HepG2 (cell line): Measurements from ENCODE around the gene RARA. TPM values are rescaled to one million over a fixed set of nuclear protein-coding genes. Genes with fewer than 3 reads are reported as not detected.

Experiments
- BCL6 ChIP-seq: IDR thresholded peaks from 2 replicates; pipeline ENCODE4 v1.6.1; 2016; ENCODE audit warnings: missing genetic modification reagents, missing compliant biosample characterization
- GABPA ChIP-seq, 2 experiments: IDR thresholded peaks; 2 replicates each; pipeline ENCODE4 v1.6.1; 2011 to 2016; ENCODE audit warnings: low read depth in 2 of 2, low read length in 1 of 2, missing biosample characterization in 1 of 2, missing genetic modification characterization in 1 of 2
- RFX1 ChIP-seq: fragments of 450-650 bp; IDR thresholded peaks from 2 replicates; pipeline ENCODE4 v1.6.1; 2017
- SIN3B ChIP-seq: fragments of 150-350 bp; IDR thresholded peaks from 2 replicates; pipeline ENCODE4 v1.6.1; 2014; ENCODE audit warnings: low read length
- SKI ChIP-seq: fragments of 450-650 bp; IDR thresholded peaks from one replicate; pipeline ENCODE4 v1.6.1; 2018; ENCODE audit warnings: mild to moderate bottlenecking; ENCODE audit not compliant: partially characterized antibody
- SMAD3 ChIP-seq: sonication (generic); formaldehyde crosslinking; IDR thresholded peaks from 2 replicates; pipeline ENCODE4 v1.4.0; 2020; ENCODE audit warnings: missing genetic modification reagents
- ZEB1 ChIP-seq: IDR thresholded peaks from 2 replicates; pipeline ENCODE4 v1.6.1; 2012; ENCODE audit warnings: mild to moderate bottlenecking, low read depth, inconsistent platforms; ENCODE audit not compliant: insufficient replicate concordance
- ZSCAN12 ChIP-seq: sonication (generic); formaldehyde crosslinking; IDR thresholded peaks from 2 replicates; pipeline ENCODE4 v1.9.0; 2021; ENCODE audit warnings: mild to moderate bottlenecking, missing genetic modification reagents
- polyA plus RNA-seq, 8 experiments: library from polyadenylated mRNA; depleted of rRNA in 3 of 8; stranded (reverse) in 7 of 8; unstranded in 1 of 8; fragments of >200 nt; fragmentation: Illumina TruSeq in 4 of 8; extraction: Trizol in 4 of 8; gene quantifications; 2 replicates each; pipeline versions ENCODE4 v1.2.1 to v1.2.3, GENCODE V29; 2011 to 2016; ENCODE audit warnings: low read depth in 4 of 8, missing spikeins in 1 of 8, mixed read lengths in 1 of 8; ENCODE audit not compliant: insufficient read depth in 1 of 8
- total RNA-seq, 5 experiments: library from RNA; depleted of rRNA; stranded (reverse); fragments of >200 nt; fragmentation: Illumina TruSeq; extraction: Trizol; gene quantifications; 2 replicates each; pipeline ENCODE4 v1.2.3, GENCODE V29; 2016; ENCODE audit warnings: low read depth in 1 of 5
- TF ChIP-seq, protein P1 (sequence below): sonication (generic); formaldehyde crosslinking; IDR thresholded peaks from 2 replicates; pipeline ENCODE4 v1.5.1; 2020; ENCODE audit warnings: missing genetic modification reagents, mild to moderate bottlenecking, borderline replicate concordance
- TF ChIP-seq, protein P2 (sequence below), 2 experiments: fragments of 450-650 bp in 1 of 2; sonication (generic) in 1 of 2; formaldehyde crosslinking in 1 of 2; IDR thresholded peaks; 2 replicates each; pipeline versions ENCODE4 v1.6.1 to v1.8.0; 2016 to 2022; ENCODE audit warnings: antibody characterized with exemption in 1 of 2, mild to moderate bottlenecking in 1 of 2, missing genetic modification reagents in 1 of 2
- TF ChIP-seq, protein P3 (sequence below): sonication (generic); formaldehyde crosslinking; IDR thresholded peaks from 2 replicates; pipeline ENCODE4; 2020; ENCODE audit warnings: missing genetic modification reagents, mild to moderate bottlenecking, borderline replicate concordance
- TF ChIP-seq, protein P4 (sequence below): sonication (generic); formaldehyde crosslinking; IDR thresholded peaks from 2 replicates; pipeline ENCODE4 v1.8.0; 2022; ENCODE audit warnings: mild to moderate bottlenecking, missing genetic modification reagents, moderate library complexity

The RARA gene
- total and polyA plus RNA-seq, 2 of the 13 experiments (the other 11 are each of a cell fraction or from before 2014, with no cell fraction given), result 6.4 to 8.6 TPM

- TF ChIP-seq, protein P1, sequence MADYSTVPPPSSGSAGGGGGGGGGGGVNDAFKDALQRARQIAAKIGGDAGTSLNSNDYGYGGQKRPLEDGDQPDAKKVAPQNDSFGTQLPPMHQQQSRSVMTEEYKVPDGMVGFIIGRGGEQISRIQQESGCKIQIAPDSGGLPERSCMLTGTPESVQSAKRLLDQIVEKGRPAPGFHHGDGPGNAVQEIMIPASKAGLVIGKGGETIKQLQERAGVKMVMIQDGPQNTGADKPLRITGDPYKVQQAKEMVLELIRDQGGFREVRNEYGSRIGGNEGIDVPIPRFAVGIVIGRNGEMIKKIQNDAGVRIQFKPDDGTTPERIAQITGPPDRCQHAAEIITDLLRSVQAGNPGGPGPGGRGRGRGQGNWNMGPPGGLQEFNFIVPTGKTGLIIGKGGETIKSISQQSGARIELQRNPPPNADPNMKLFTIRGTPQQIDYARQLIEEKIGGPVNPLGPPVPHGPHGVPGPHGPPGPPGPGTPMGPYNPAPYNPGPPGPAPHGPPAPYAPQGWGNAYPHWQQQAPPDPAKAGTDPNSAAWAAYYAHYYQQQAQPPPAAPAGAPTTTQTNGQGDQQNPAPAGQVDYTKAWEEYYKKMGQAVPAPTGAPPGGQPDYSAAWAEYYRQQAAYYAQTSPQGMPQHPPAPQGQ (CRISPR knock-in tag), result no peak
- TF ChIP-seq BCL6 (CRISPR knock-in tag), result peak; percentile 28; the same call in 1 of the 2 replicates
- TF ChIP-seq, protein P2, sequence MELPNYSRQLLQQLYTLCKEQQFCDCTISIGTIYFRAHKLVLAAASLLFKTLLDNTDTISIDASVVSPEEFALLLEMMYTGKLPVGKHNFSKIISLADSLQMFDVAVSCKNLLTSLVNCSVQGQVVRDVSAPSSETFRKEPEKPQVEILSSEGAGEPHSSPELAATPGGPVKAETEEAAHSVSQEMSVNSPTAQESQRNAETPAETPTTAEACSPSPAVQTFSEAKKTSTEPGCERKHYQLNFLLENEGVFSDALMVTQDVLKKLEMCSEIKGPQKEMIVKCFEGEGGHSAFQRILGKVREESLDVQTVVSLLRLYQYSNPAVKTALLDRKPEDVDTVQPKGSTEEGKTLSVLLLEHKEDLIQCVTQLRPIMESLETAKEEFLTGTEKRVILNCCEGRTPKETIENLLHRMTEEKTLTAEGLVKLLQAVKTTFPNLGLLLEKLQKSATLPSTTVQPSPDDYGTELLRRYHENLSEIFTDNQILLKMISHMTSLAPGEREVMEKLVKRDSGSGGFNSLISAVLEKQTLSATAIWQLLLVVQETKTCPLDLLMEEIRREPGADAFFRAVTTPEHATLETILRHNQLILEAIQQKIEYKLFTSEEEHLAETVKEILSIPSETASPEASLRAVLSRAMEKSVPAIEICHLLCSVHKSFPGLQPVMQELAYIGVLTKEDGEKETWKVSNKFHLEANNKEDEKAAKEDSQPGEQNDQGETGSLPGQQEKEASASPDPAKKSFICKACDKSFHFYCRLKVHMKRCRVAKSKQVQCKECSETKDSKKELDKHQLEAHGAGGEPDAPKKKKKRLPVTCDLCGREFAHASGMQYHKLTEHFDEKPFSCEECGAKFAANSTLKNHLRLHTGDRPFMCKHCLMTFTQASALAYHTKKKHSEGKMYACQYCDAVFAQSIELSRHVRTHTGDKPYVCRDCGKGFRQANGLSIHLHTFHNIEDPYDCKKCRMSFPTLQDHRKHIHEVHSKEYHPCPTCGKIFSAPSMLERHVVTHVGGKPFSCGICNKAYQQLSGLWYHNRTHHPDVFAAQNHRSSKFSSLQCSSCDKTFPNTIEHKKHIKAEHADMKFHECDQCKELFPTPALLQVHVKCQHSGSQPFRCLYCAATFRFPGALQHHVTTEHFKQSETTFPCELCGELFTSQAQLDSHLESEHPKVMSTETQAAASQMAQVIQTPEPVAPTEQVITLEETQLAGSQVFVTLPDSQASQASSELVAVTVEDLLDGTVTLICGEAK (IDR thresholded peaks at IDR 0.05), result no peak
- TF ChIP-seq, protein P2 (CRISPR knock-in tag; IDR thresholded peaks at IDR 0.05), result no peak; the same call in 1 of the 2 replicates
- TF ChIP-seq, protein P3, sequence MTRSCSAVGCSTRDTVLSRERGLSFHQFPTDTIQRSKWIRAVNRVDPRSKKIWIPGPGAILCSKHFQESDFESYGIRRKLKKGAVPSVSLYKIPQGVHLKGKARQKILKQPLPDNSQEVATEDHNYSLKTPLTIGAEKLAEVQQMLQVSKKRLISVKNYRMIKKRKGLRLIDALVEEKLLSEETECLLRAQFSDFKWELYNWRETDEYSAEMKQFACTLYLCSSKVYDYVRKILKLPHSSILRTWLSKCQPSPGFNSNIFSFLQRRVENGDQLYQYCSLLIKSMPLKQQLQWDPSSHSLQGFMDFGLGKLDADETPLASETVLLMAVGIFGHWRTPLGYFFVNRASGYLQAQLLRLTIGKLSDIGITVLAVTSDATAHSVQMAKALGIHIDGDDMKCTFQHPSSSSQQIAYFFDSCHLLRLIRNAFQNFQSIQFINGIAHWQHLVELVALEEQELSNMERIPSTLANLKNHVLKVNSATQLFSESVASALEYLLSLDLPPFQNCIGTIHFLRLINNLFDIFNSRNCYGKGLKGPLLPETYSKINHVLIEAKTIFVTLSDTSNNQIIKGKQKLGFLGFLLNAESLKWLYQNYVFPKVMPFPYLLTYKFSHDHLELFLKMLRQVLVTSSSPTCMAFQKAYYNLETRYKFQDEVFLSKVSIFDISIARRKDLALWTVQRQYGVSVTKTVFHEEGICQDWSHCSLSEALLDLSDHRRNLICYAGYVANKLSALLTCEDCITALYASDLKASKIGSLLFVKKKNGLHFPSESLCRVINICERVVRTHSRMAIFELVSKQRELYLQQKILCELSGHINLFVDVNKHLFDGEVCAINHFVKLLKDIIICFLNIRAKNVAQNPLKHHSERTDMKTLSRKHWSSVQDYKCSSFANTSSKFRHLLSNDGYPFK, result peak; percentile 37; the same call in 1 of the 2 replicates
- TF ChIP-seq, protein P4, sequence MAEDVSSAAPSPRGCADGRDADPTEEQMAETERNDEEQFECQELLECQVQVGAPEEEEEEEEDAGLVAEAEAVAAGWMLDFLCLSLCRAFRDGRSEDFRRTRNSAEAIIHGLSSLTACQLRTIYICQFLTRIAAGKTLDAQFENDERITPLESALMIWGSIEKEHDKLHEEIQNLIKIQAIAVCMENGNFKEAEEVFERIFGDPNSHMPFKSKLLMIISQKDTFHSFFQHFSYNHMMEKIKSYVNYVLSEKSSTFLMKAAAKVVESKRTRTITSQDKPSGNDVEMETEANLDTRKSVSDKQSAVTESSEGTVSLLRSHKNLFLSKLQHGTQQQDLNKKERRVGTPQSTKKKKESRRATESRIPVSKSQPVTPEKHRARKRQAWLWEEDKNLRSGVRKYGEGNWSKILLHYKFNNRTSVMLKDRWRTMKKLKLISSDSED (CRISPR knock-in tag), result 0 out of 2 replicates have a peak, but pooled peaks have one; percentile 51
- TF ChIP-seq SMAD3 (CRISPR knock-in tag), result peak; percentile 40; the same call in 1 of the 2 replicates
- TF ChIP-seq RFX1, result no peak
- no peak for TF ChIP-seq SKI
- no peak for TF ChIP-seq ZEB1
- no peak for TF ChIP-seq ZSCAN12 (CRISPR knock-in tag)
- no peak for TF ChIP-seq SIN3B
- TF ChIP-seq GABPA (IDR thresholded peaks at IDR 0.05; ENCODE audit: low read depth, low read length), result no peak
- TF ChIP-seq GABPA (CRISPR knock-in tag; IDR thresholded peaks at IDR 0.05; ENCODE audit: low read depth), result 0 out of 2 replicates have a peak, but pooled peaks have one; percentile 29
Observed at GRCh38 chr17:40309031-40309948, at the start of gene RARA (continued).
